Neural crest cell (in vitro differentiated cells): ENCODE data around the gene PSMD8. TPM values are rescaled to one million over a fixed set of nuclear protein-coding genes. Genes with fewer than 3 reads are reported as not detected.

ENCODE experiments used
- DNase-seq: peaks from one replicate; pipeline ENCODE4 v3.0.0; 2021; ENCODE audit warnings: low read depth, mixed read lengths, low spot score
- H3K27ac Mint-ChIP-seq: one replicate; pipeline ENCODE4 v1.8.0; 2021; ENCODE audit warnings: mild to moderate bottlenecking, mixed read lengths; ENCODE audit not compliant: unreplicated experiment
- H3K27me3 Mint-ChIP-seq: 2 replicates; pipeline ENCODE4 v1.8.0; 2021; ENCODE audit warnings: low read depth, mild to moderate bottlenecking, mixed read lengths
- H3K36me3 Mint-ChIP-seq: 2 replicates; pipeline ENCODE4 v1.8.0; 2021; ENCODE audit warnings: low read depth, mild to moderate bottlenecking, mixed read lengths
- H3K4me1 Mint-ChIP-seq: 2 replicates; pipeline ENCODE4 v1.8.0; 2021; ENCODE audit warnings: mixed read lengths
- H3K4me3 Mint-ChIP-seq: one replicate; pipeline ENCODE4 v1.8.0; 2021; ENCODE audit warnings: mild to moderate bottlenecking, mixed read lengths
- H3K9me3 Mint-ChIP-seq: 2 replicates; pipeline ENCODE4 v1.8.0; 2021; ENCODE audit warnings: mixed read lengths
- total RNA-seq: library from RNA; stranded (reverse); gene quantifications from 2 replicates; pipeline ENCODE4 v1.2.1, GENCODE V29; 2021
- TF ChIP-seq, protein P1 (sequence below): fragments of 200-600 bp; sonication (generic); conservative IDR thresholded peaks from 2 replicates; pipeline ENCODE4 v1.5.0; 2021; ENCODE audit warnings: antibody characterized with exemption, mild to moderate bottlenecking

The PSMD8 gene
- total RNA-seq, 1 donor from 2014 or later, result 186 TPM

DNA sequence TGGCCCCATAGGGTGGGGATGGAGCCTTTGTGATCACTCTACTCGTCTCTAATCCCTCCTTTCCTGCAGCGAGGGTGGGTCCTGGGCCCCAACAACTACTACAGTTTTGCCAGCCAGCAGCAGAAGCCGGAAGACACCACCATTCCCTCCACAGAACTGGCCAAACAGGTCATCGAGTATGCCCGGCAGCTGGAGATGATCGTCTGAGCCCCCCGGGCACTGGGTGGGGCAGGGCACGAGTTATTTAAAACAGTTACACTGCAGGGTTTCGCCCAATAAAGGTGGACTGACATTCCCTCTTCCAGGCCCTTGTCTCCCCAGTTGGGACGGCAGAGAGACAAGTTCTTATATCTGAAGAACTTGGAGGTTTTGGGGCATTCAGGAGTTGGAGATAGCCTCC lies 8.8 kb downstream of the PSMD8 start:
- DNase-seq, result no peak
- Mint-ChIP-seq H3K27me3 (peaks cover 3% of the 10 kb centered on the region), H3K4me3 (no peak overlapping the region), H3K27ac (peak overlapping the region; percentile 67), H3K36me3 (peaks cover 15% of the 10 kb centered on the region), H3K9me3 (no peaks in the 10 kb centered on the region), H3K4me1 (peaks cover 9% of the 10 kb centered on the region)
- TF ChIP-seq, protein P1, sequence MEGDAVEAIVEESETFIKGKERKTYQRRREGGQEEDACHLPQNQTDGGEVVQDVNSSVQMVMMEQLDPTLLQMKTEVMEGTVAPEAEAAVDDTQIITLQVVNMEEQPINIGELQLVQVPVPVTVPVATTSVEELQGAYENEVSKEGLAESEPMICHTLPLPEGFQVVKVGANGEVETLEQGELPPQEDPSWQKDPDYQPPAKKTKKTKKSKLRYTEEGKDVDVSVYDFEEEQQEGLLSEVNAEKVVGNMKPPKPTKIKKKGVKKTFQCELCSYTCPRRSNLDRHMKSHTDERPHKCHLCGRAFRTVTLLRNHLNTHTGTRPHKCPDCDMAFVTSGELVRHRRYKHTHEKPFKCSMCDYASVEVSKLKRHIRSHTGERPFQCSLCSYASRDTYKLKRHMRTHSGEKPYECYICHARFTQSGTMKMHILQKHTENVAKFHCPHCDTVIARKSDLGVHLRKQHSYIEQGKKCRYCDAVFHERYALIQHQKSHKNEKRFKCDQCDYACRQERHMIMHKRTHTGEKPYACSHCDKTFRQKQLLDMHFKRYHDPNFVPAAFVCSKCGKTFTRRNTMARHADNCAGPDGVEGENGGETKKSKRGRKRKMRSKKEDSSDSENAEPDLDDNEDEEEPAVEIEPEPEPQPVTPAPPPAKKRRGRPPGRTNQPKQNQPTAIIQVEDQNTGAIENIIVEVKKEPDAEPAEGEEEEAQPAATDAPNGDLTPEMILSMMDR, result no peak

DNA sequence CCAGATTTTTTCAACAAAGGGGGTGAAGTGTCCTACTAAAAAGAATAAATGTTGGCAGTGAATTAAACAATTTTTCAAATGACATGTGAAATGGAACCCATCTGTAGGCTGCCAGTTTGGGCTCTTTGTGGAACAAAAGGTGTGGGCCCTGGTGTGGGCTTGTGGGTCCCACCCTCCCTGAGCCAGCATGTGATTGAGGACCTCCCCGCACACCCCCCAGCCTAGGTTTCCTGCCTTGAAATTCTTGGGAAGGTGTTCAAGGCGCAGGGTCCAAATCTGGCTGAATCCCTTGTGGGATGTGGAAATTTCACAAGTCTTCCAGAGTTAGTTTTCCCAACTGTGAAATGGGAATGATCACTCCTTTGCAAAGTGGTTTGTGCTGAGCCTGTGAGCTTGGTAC lies 9.4 kb downstream of the PSMD8 start:
- peaks cover 15% of the 10 kb centered on the region for H3K36me3 Mint-ChIP-seq
- no peak for DNase-seq
- TF ChIP-seq, protein P1, result no peak
- no peak overlapping the region for H3K4me3 Mint-ChIP-seq
- peaks cover 10% of the 10 kb centered on the region for H3K4me1 Mint-ChIP-seq
- no peak overlapping the region for H3K27ac Mint-ChIP-seq
- peaks cover 4% of the 10 kb centered on the region for H3K27me3 Mint-ChIP-seq
- H3K9me3 Mint-ChIP-seq, result no peaks in the 10 kb centered on the region

DNA sequence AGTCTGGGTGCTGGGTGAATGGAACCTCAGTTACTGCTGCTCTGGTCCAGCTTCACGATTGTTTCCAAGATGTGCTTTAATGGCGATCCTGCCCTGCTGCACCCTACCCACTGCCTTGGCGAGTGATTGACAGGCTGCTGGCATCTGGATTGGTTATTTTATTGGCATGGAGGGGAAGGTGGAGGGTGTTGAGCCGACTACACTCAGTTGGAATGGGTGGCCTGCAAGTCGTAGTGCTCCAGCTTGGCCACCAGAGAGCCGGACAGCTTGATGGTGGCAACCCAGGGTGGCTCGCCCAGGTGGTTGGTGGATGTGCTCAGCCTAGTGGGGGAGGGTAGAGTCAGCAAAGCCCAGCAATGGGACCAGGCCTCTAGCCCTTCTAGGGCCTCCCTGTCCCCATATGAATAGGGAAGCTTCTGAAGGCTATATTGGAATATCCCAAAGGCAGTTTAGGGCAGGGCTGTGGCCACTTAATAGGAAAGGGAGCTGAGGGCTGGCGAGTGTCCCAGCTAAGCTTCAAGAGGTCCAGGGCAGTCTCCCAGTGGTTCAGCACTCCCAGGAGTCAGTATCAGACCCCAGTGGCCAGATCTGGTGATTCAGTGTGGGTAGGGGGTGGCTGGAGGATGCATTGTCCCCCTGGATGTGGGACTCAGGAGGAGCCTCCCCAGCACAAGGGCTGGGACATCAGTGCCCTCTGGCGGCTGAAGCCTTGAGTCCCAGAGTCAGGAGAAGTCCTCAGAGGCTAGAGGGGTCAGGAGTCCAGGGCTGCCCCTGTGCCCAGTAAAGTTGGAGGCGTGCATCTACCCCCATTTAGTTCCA lies 10.0 kb downstream of the PSMD8 start:
- Mint-ChIP-seq H3K27me3 (peaks cover 4% of the 10 kb centered on the region), H3K4me3 (peak overlapping the region; percentile 64), H3K36me3 (peaks cover 11% of the 10 kb centered on the region), H3K27ac (no peak overlapping the region), H3K9me3 (no peaks in the 10 kb centered on the region), H3K4me1 (peaks cover 12% of the 10 kb centered on the region)
- DNase-seq, result no peak
- TF ChIP-seq, protein P1, result peak; percentile 23

DNA sequence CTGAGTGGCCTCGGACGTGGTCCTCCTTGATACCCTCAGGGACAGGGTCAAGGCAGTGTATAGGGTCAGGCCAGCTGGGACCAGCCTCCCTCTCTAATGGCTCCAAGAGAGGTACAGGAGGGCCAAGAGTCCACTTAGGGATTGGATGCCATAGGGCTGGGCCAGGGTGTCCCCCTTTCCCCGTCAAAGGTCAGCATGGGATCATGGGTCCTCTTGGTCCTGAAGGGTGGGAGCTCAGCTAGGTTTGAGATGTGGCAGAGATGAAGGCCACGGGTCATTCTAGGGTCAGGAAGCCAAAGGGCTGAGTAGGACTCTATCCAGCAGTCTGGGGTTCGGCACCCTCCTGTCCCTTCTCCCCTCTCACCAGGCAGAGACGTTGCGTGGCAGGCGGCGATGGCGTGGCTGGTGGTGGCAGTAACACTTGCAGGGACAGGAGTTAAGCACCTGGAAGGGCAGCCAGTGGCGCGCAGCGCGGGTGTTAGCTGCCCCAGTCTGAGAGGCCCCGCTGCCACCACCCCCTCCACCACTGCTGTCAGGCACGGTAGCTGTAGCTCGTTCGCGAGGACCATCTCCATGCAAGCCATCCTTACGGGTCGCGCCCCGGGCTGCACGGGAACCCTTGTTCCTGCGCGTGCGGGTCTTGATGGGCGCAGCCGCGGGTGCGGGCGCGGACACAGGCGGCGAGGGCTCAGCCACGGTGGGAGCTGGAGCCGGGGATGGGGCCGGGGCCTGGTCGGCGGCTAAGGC lies 10.9 kb downstream of the PSMD8 start:
- Mint-ChIP-seq H3K4me1 (peaks cover 20% of the 10 kb centered on the region), H3K9me3 (no peaks in the 10 kb centered on the region), H3K27ac (no peak overlapping the region), H3K27me3 (peaks cover 4% of the 10 kb centered on the region), H3K36me3 (peaks cover 9% of the 10 kb centered on the region), H3K4me3 (peak overlapping the region; percentile 64)
- TF ChIP-seq, protein P1, result no peak
- no peak for DNase-seq

DNA sequence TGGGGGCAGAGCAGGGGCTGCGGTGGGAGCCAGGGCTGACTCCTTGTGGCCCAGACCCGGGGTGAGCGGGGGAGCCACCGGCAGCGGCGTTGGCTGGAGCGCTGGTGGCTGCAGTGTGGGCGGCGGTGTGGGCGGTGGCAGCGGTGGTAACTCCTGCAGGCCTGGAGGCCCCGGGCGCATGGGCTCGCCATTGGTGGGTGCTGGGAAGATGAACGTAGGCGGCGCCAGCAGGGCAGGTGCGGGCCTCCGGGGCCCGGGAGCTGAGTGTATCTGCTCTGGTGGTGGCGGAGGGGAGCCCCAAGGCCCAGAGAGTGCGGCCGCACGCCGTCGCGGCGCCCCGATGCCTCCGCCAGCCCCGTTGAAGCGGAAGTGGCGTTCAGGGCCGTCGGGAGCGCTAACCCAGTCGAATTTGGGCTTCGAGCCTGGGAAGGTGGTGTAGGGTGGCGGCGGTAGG lies 11.5 kb downstream of the PSMD8 start:
- peaks cover 4% of the 10 kb centered on the region for H3K27me3 Mint-ChIP-seq
- TF ChIP-seq, protein P1, result no peak
- peaks cover 9% of the 10 kb centered on the region for H3K36me3 Mint-ChIP-seq
- no peak overlapping the region for H3K4me3 Mint-ChIP-seq
- no peak overlapping the region for H3K27ac Mint-ChIP-seq
- H3K4me1 Mint-ChIP-seq, result peaks cover 22% of the 10 kb centered on the region
- H3K9me3 Mint-ChIP-seq, result no peaks in the 10 kb centered on the region
- no peak for DNase-seq
